A673 (cell line): ENCODE measurements around the gene DIAPH1. TPM values are rescaled to one million over a fixed set of nuclear protein-coding genes. Genes with fewer than 3 reads are reported as not detected.

ENCODE experiments used
- BruUV-seq: library from RNA; stranded (reverse); fragments of 400-500 nt; replicated peaks from 2 replicates; lab custom pipeline; 2021; lab: Mats Ljungman, UMichigan
- CTCF ChIA-PET: fragments of 300-600 bp; sonication (Branson Sonifier 250); formaldehyde crosslinking; loops from one replicate; lab custom pipeline; 2022; ENCODE audit warnings: antibody characterized with exemption; lab: Charles Lee
- POLR2A ChIA-PET: fragments of 300-600 bp; sonication (Branson Sonifier 250); formaldehyde crosslinking; loops from one replicate; lab custom pipeline; 2022; ENCODE audit warnings: antibody characterized with exemption; ENCODE audit not compliant: low non-redundant PET; lab: Charles Lee
- DNase-seq: peaks from one replicate; pipeline ENCODE4 v3.0.0-alpha.2; 2015; ENCODE audit warnings: low spot score
- H3K27ac ChIP-seq: fragments of 200-600 bp; sonication (generic); 2 replicates; pipeline ENCODE4 v1.5.1; 2016; ENCODE audit warnings: mixed run types, low read depth, mild to moderate bottlenecking, mixed read lengths, antibody characterized with exemption, low read length; ENCODE audit not compliant: poor library complexity, severe bottlenecking
- H3K27me3 ChIP-seq: fragments of 200-600 bp; sonication (generic); replicated peaks from 2 replicates; pipeline ENCODE4 v1.6.1; 2017; ENCODE audit warnings: mixed run types, low read depth, mild to moderate bottlenecking, mixed read lengths, antibody characterized with exemption, low read length; ENCODE audit not compliant: insufficient read depth, poor library complexity
- H3K36me3 ChIP-seq: fragments of 200-600 bp; sonication (generic); 2 replicates; pipeline ENCODE4 v1.6.1; 2016; ENCODE audit warnings: mixed run types, mild to moderate bottlenecking, mixed read lengths, antibody characterized with exemption, low read length; ENCODE audit not compliant: insufficient read depth, poor library complexity, severe bottlenecking
- H3K4me1 ChIP-seq: fragments of 200-600 bp; sonication (generic); 2 replicates; pipeline ENCODE4 v1.6.1; 2017; ENCODE audit warnings: mixed run types, mild to moderate bottlenecking, mixed read lengths, antibody characterized with exemption, low read length; ENCODE audit not compliant: insufficient read depth, poor library complexity, severe bottlenecking
- H3K4me3 ChIP-seq: fragments of 200-600 bp; sonication (generic); 2 replicates; pipeline ENCODE4 v1.5.1; 2016; ENCODE audit warnings: low read depth, mixed run types, mild to moderate bottlenecking, mixed read lengths, low read length; ENCODE audit not compliant: poor library complexity, severe bottlenecking
- H3K9me3 ChIP-seq: fragments of 200-600 bp; sonication (generic); 2 replicates; pipeline ENCODE4 v1.6.1; 2016; ENCODE audit warnings: mixed run types, low read depth, mild to moderate bottlenecking, mixed read lengths, antibody characterized with exemption, low read length; ENCODE audit not compliant: poor library complexity, severe bottlenecking
- CTCF ChIP-seq: fragments of 300-800, 200-600 bp; sonication (generic); conservative IDR thresholded peaks from 2 replicates; pipeline ENCODE4 v1.5.1; 2017; ENCODE audit warnings: low read depth, mild to moderate bottlenecking, antibody characterized with exemption, low read length, moderate library complexity, mixed read lengths
- EZH2 ChIP-seq: fragments of 200-600 bp; sonication (generic); IDR thresholded peaks from 2 replicates; pipeline ENCODE4 v1.6.1; 2017; ENCODE audit warnings: borderline replicate concordance, low read depth, mild to moderate bottlenecking, mixed read lengths, antibody characterized with exemption, low read length; ENCODE audit not compliant: poor library complexity, severe bottlenecking
- intact Hi-C: fragments of 100-400 bp; cut with micrococcal nuclease; formaldehyde crosslinking; loops from one replicate; pipeline ENCODE4 v1.10.0; 2022; ENCODE audit not compliant: unreplicated experiment
- total RNA-seq: library from RNA; stranded (reverse); gene quantifications from 2 replicates; pipeline ENCODE4 v1.2.3, GENCODE V29; 2021

The DIAPH1 gene
- total RNA-seq, 1 experiment from 2014 or later, result 109 TPM

- no peak for DNase-seq
- Histone ChIP-seq H3K27me3 (no peaks in the 10 kb centered on the region), H3K36me3 (peaks cover 14% of the 10 kb centered on the region), H3K9me3 (no peaks in the 10 kb centered on the region), H3K4me3 (no peak overlapping the region), H3K27ac (no peak overlapping the region), H3K4me1 (peaks cover 6% of the 10 kb centered on the region)
- ChIA-PET POLR2A (no interaction called here), CTCF (interaction anchor here (0.6 kb wide), 3 partner anchors 29 to 495 kb away, joined by 3 to 9 read pairs (median 4); partner anchors contain the start of genes DIAPH1 and PCDHB2)
- TF ChIP-seq EZH2 (no peak), CTCF (no peak)
- BruUV-seq, result no TSS peak
- intact Hi-C loops, result loop anchor here (5.0 kb wide), 1 partner anchor 287 kb away; the partner anchor contains the start of gene PCDH1
Observed at GRCh38 chr5:141590127-141590526, 28.7 kb downstream of the DIAPH1 start.

- no peak overlapping the region for H3K4me3 ChIP-seq
- H3K9me3 ChIP-seq, result no peaks in the 10 kb centered on the region
- BruUV-seq, result no TSS peak
- H3K36me3 ChIP-seq, result peaks cover 46% of the 10 kb centered on the region
- CTCF ChIA-PET, result no interaction called here
- no peak overlapping the region for H3K27ac ChIP-seq
- intact Hi-C loops, result no loop called here
- H3K27me3 ChIP-seq, result no peaks in the 10 kb centered on the region
- DNase-seq, result no peak
- POLR2A ChIA-PET, result no interaction called here
- no peaks in the 10 kb centered on the region for H3K4me1 ChIP-seq
- no peak for TF ChIP-seq EZH2
- TF ChIP-seq CTCF, result no peak
Observed at GRCh38 chr5:141586246-141586645, 32.6 kb downstream of the DIAPH1 start.

- H3K4me1 ChIP-seq, result no peaks in the 10 kb centered on the region
- intact Hi-C loops, result no loop called here
- no peaks in the 10 kb centered on the region for H3K9me3 ChIP-seq
- ChIA-PET POLR2A (no interaction called here), CTCF (no interaction called here)
- H3K27ac ChIP-seq, result no peak overlapping the region
- H3K4me3 ChIP-seq, result no peak overlapping the region
- no peaks in the 10 kb centered on the region for H3K27me3 ChIP-seq
- peaks cover 53% of the 10 kb centered on the region for H3K36me3 ChIP-seq
- no peak for DNase-seq
- no TSS peak for BruUV-seq
- TF ChIP-seq EZH2, result no peak
- TF ChIP-seq CTCF, result no peak
Observed at GRCh38 chr5:141585594-141585993, 33.2 kb downstream of the DIAPH1 start.
